Stimulated activated CD4-positive, alpha-beta T cell treated with anti-CD3 and anti-CD28 coated beads, TNF-alpha, amount 100 ng/mL, for 24 hours (primary cell): ENCODE measurements around the gene PBX4.

Experiments
- DNase-seq, 3 experiments: peaks; one replicate each; pipeline ENCODE4 v3.0.0-alpha.2; 2020; ENCODE audit warnings: low read depth in 3 of 3

The PBX4 gene

GRCh38 chr19:19526581-19527370, 91.7 kb downstream of the PBX4 start:
- DNase-seq, result no peak

GRCh38 chr19:19525611-19526380, 92.7 kb downstream of the PBX4 start:
- DNase-seq, result no peak

GRCh38 chr19:19524053-19524452, 94.4 kb downstream of the PBX4 start:
- no peak for DNase-seq

- DNase-seq, result no peak
Measured at GRCh38 chr19:19523177-19523576, 95.3 kb downstream of the PBX4 start.

GRCh38 chr19:19520989-19521388, 97.5 kb downstream of the PBX4 start:
- no peak for DNase-seq

- DNase-seq, result no peak
Measured at GRCh38 chr19:19517235-19517619, 101.3 kb downstream of the PBX4 start.

- DNase-seq, result peak; percentile 92
Measured at GRCh38 chr19:19515642-19516519, 102.6 kb downstream of the PBX4 start, which contains the start of gene NDUFA13. Gene NDUFA13, plus strand, starts transcription at chr19:19516225. Its CDS starts 14 bp downstream, at chr19:19516239.

GRCh38 chr19:19514881-19515641, 103.4 kb downstream of the PBX4 start, which contains the start of gene TSSK6:
Gene TSSK6, minus strand, starts transcription at chr19:19515548. Its CDS starts 121 bp downstream, at chr19:19515427.
- DNase-seq, result no peak

GRCh38 chr19:19514215-19514657, 104.3 kb downstream of the PBX4 start:
- no peak for DNase-seq

- DNase-seq, result no peak
Measured at GRCh38 chr19:19513682-19514081, 104.8 kb downstream of the PBX4 start.
